Smooth muscle cell (in vitro differentiated cells): ENCODE data around the gene CAMKMT. TPM values are rescaled to one million over a fixed set of nuclear protein-coding genes. Genes with fewer than 3 reads are reported as not detected.

Experiments
- DNase-seq: peaks from one replicate; lab custom pipeline; 2025; ENCODE audit not compliant: unreplicated experiment; lab: John Stamatoyannopoulos, UW
- H2AFZ ChIP-seq: fragments of 200-600 bp; sonication (generic); 2 replicates; pipeline ENCODE4 v1.6.0; 2016; ENCODE audit warnings: antibody characterized with exemption, low read depth, mild to moderate bottlenecking
- H3F3A ChIP-seq: fragments of 200-600 bp; sonication (generic); 2 replicates; pipeline ENCODE4 v1.6.0; 2017; ENCODE audit warnings: antibody characterized with exemption, low read depth
- H3K27ac ChIP-seq: fragments of 200-600 bp; sonication (generic); 2 replicates; pipeline ENCODE4 v1.5.1; 2016; ENCODE audit warnings: low read depth, mild to moderate bottlenecking
- H3K27me3 ChIP-seq: fragments of 200-600 bp; sonication (generic); 2 replicates; pipeline ENCODE4 v1.6.1; 2016; ENCODE audit warnings: low read depth, mild to moderate bottlenecking
- H3K36me3 ChIP-seq: fragments of 200-600 bp; sonication (generic); 2 replicates; pipeline ENCODE4 v1.5.1; 2016; ENCODE audit warnings: low read depth
- H3K4me1 ChIP-seq: fragments of 200-600 bp; sonication (generic); 2 replicates; pipeline ENCODE4 v1.5.1; 2016; ENCODE audit warnings: low read depth
- H3K4me2 ChIP-seq: fragments of 200-600 bp; sonication (generic); 2 replicates; pipeline ENCODE4 v1.6.0; 2016; ENCODE audit warnings: mild to moderate bottlenecking
- H3K4me3 ChIP-seq: fragments of 200-600 bp; sonication (generic); 2 replicates; pipeline ENCODE4 v1.5.1; 2016; ENCODE audit warnings: mild to moderate bottlenecking
- H3K79me2 ChIP-seq: fragments of 200-600 bp; sonication (generic); 2 replicates; pipeline ENCODE4 v1.6.0; 2016; ENCODE audit warnings: low read depth, mild to moderate bottlenecking
- H3K9ac ChIP-seq: fragments of 200-600 bp; sonication (generic); 2 replicates; pipeline ENCODE4 v1.6.0; 2016; ENCODE audit warnings: low read depth
- H3K9me3 ChIP-seq: fragments of 200-600 bp; sonication (generic); replicated peaks from 2 replicates; pipeline ENCODE4 v1.5.1; 2016; ENCODE audit warnings: low read depth
- H4K20me1 ChIP-seq: fragments of 200-600 bp; sonication (generic); 2 replicates; pipeline ENCODE4 v1.6.0; 2016; ENCODE audit warnings: low read depth
- WGBS: methylation state at CpG from one replicate; pipeline ENCODE4 v1.1.7; 2016; ENCODE audit warnings: low lambda C conversion rate; 5-methylcytosine and 5-hydroxymethylcytosine counted together
- polyA plus RNA-seq: library from polyadenylated mRNA; unstranded; fragments of >200 nt; fragmentation: Nextera tagmentation; extraction: Ambion mirVana; gene quantifications from 2 replicates; pipeline ENCODE4 v1.2.1, GENCODE V29; 2016
- total RNA-seq: library from RNA; depleted of rRNA; stranded (reverse); fragments of >200 nt; gene quantifications from 2 replicates; pipeline ENCODE4 v1.2.3, GENCODE V29; 2014
- TF ChIP-seq, protein P1 (sequence below): fragments of 200-600 bp; sonication (generic); IDR thresholded peaks from 2 replicates; pipeline ENCODE4 v1.5.1; 2017; ENCODE audit warnings: borderline replicate concordance, mild to moderate bottlenecking, antibody characterized with exemption; ENCODE audit not compliant: insufficient read depth, poor library complexity, severe bottlenecking

CAMKMT gene
- total and polyA plus RNA-seq, 2 experiments from 2014 or later = 7.2 to 7.6 TPM

DNA sequence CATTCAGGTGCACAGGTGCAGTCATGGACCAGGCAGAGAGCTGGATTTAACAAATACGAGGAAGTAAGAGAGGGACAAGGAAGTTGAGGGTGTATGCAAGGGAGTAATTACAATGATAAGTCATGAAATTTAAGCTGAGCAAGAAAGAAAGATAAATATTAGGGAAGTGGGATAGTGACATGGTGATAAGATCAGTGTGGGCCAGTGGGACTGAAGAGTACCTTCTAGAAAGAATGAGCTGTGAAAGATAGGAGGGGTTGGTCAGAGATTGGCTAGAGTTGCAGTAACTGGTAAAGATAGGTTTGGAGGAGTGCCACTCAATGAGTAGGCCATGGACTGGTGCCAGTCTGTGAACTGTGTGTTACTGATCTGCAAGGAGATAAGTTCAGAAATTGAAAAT, 378.9 kb downstream of the CAMKMT start:
- peaks cover 10% of the 10 kb centered on the region for H3K4me1 ChIP-seq
- H3K27me3 ChIP-seq = no peaks in the 10 kb centered on the region
- H3K79me2 ChIP-seq = no peaks in the 10 kb centered on the region
- peaks cover 4% of the 10 kb centered on the region for H3K9me3 ChIP-seq
- WGBS = 92% methylated on average over 1 of the region's 1 CpG
- no peaks in the 10 kb centered on the region for H3K36me3 ChIP-seq
- no peaks in the 10 kb centered on the region for H3F3A ChIP-seq
- no peak overlapping the region for H3K27ac ChIP-seq
- H3K9ac ChIP-seq = no peak overlapping the region
- DNase-seq = no peak
- no peak overlapping the region for H3K4me2 ChIP-seq
- H4K20me1 ChIP-seq = no peaks in the 10 kb centered on the region
- TF ChIP-seq, protein P1, sequence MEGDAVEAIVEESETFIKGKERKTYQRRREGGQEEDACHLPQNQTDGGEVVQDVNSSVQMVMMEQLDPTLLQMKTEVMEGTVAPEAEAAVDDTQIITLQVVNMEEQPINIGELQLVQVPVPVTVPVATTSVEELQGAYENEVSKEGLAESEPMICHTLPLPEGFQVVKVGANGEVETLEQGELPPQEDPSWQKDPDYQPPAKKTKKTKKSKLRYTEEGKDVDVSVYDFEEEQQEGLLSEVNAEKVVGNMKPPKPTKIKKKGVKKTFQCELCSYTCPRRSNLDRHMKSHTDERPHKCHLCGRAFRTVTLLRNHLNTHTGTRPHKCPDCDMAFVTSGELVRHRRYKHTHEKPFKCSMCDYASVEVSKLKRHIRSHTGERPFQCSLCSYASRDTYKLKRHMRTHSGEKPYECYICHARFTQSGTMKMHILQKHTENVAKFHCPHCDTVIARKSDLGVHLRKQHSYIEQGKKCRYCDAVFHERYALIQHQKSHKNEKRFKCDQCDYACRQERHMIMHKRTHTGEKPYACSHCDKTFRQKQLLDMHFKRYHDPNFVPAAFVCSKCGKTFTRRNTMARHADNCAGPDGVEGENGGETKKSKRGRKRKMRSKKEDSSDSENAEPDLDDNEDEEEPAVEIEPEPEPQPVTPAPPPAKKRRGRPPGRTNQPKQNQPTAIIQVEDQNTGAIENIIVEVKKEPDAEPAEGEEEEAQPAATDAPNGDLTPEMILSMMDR = no peak
- H2AFZ ChIP-seq = no peak overlapping the region
- no peak overlapping the region for H3K4me3 ChIP-seq

DNA sequence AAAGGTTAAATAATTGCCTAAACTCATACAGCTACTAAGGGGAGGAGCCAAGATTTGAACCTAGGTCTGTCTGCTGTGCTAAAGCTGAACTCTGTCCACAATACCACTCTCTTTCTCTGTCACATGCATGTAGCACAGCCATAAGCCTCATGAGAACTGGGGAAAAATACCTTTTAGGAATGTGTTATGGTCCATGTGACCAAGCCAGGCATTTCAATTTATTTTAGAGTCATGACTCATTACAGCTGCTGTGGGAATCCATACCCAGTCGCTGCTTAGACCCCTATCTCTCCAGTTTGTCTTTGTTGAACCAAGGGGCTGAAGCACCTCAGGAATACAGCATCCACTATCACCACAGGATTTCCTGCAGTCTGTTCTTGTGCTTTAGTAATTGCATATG, 379.8 kb downstream of the CAMKMT start:
- Histone ChIP-seq H3K27ac (no peak overlapping the region), H3K36me3 (no peaks in the 10 kb centered on the region), H3K27me3 (no peaks in the 10 kb centered on the region), H3K79me2 (no peaks in the 10 kb centered on the region), H4K20me1 (no peaks in the 10 kb centered on the region), H2AFZ (no peak overlapping the region), H3K9me3 (peaks cover 3% of the 10 kb centered on the region), H3K9ac (no peak overlapping the region), H3K4me1 (peaks cover 17% of the 10 kb centered on the region), H3K4me3 (no peak overlapping the region), H3F3A (no peaks in the 10 kb centered on the region), H3K4me2 (no peak overlapping the region)
- DNase-seq = no peak
- TF ChIP-seq, protein P1 = no peak
- 78% methylated on average over 1 of the region's 1 CpG for WGBS

DNA sequence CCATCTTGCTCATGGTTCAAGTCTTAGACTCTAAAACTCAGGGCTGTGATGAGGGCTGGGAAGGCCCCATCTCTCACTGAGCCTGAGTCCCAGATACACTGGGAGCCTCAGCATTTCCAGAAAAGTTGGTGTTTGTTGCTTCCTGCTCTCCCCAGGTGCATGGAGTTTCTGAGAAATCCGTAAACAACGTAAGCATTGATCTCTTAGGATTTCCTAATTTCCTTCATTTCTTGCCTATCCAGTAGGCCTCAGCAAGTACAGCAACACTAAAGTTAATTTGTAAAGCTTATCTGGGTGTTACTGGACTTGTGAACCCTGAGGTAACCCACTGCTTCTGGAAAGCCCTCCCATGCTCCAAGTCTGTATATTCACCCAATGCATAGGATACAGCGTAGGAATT, 380.3 kb downstream of the CAMKMT start:
- Histone ChIP-seq H3K9me3 (no peaks in the 10 kb centered on the region), H3K9ac (no peak overlapping the region), H3K27ac (no peak overlapping the region), H3K27me3 (no peaks in the 10 kb centered on the region), H3K4me3 (no peak overlapping the region), H4K20me1 (no peaks in the 10 kb centered on the region), H3K36me3 (no peaks in the 10 kb centered on the region), H3F3A (no peaks in the 10 kb centered on the region), H3K4me1 (peaks cover 22% of the 10 kb centered on the region), H3K79me2 (no peaks in the 10 kb centered on the region), H2AFZ (no peak overlapping the region), H3K4me2 (no peak overlapping the region)
- TF ChIP-seq, protein P1 = no peak
- no peak for DNase-seq
- WGBS = 93% methylated on average over 3 of the region's 3 CpGs

DNA sequence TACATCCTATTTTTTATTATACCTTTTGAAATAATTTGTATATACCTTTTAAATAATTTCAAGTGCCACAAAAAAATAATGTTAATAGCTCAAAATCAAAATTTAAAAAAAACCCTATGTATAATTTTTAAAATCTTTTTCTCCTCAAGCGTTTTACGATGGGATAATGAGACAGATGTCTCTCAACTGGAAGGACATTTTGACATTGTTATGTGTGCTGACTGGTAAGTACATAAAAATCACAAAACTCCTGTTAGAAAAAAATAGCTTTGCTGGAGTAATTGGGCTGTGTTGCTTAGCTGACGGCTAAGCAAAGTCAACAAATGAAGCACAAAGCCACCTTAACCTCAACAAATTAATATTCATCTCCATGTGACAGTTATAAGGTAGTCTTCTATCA, 381.7 kb downstream of the CAMKMT start:
- H3K9ac ChIP-seq = no peak overlapping the region
- no peaks in the 10 kb centered on the region for H3K36me3 ChIP-seq
- H3F3A ChIP-seq = no peaks in the 10 kb centered on the region
- 90% methylated on average over 3 of the region's 3 CpGs for WGBS
- H3K4me1 ChIP-seq = peaks cover 28% of the 10 kb centered on the region
- DNase-seq = no peak
- no peaks in the 10 kb centered on the region for H4K20me1 ChIP-seq
- H3K9me3 ChIP-seq = no peaks in the 10 kb centered on the region
- no peak overlapping the region for H3K4me2 ChIP-seq
- H3K4me3 ChIP-seq = no peak overlapping the region
- H2AFZ ChIP-seq = no peak overlapping the region
- no peaks in the 10 kb centered on the region for H3K79me2 ChIP-seq
- H3K27me3 ChIP-seq = no peaks in the 10 kb centered on the region
- no peak overlapping the region for H3K27ac ChIP-seq
- TF ChIP-seq, protein P1 = no peak
